H9 (cell line): ENCODE measurements around the gene RAD50. TPM values are rescaled to one million over a fixed set of nuclear protein-coding genes. Genes with fewer than 3 reads are reported as not detected.

Experiments used
- DNase-seq: peaks from one replicate; pipeline ENCODE4 v3.0.0-alpha.2; 2017
- H2AFZ ChIP-seq: one replicate; pipeline ENCODE4 v1.6.1; 2013; ENCODE audit warnings: mild to moderate bottlenecking, low read length, control low read depth, moderate library complexity
- H2AK5ac ChIP-seq: 2 replicates; pipeline ENCODE4 v1.6.1; 2013; ENCODE audit warnings: low read length, control low read depth, mixed read lengths; ENCODE audit not compliant: insufficient read length
- H2BK120ac ChIP-seq: one replicate; pipeline ENCODE4 v1.6.1; 2013; ENCODE audit warnings: low read depth, mild to moderate bottlenecking, low read length, control low read depth, inconsistent platforms; ENCODE audit not compliant: poor library complexity, severe bottlenecking
- H2BK12ac ChIP-seq: 2 replicates; pipeline ENCODE4 v1.6.1; 2013; ENCODE audit warnings: low read length, control low read depth, mixed read lengths, low read depth; ENCODE audit not compliant: insufficient read length
- H2BK15ac ChIP-seq: 2 replicates; pipeline ENCODE4 v1.6.1; 2013; ENCODE audit warnings: low read depth, low read length, control low read depth
- H2BK20ac ChIP-seq: one replicate; pipeline ENCODE4 v1.6.1; 2013; ENCODE audit warnings: low read depth, mild to moderate bottlenecking, low read length, control low read depth, inconsistent platforms; ENCODE audit not compliant: poor library complexity, severe bottlenecking
- H2BK5ac ChIP-seq: 2 replicates; pipeline ENCODE4 v1.6.1; 2013; ENCODE audit warnings: low read length, control low read depth, mixed read lengths; ENCODE audit not compliant: insufficient read length
- H3K14ac ChIP-seq: 2 replicates; pipeline ENCODE4 v1.6.1; 2013; ENCODE audit warnings: low read length, control low read depth; ENCODE audit not compliant: insufficient read depth
- H3K18ac ChIP-seq: 2 replicates; pipeline ENCODE4 v1.6.1; 2013; ENCODE audit warnings: low read depth, mild to moderate bottlenecking, mixed read lengths, low read length, control low read depth; ENCODE audit not compliant: insufficient read length
- H3K23ac ChIP-seq: 2 replicates; pipeline ENCODE4 v1.6.1; 2013; ENCODE audit warnings: low read length, control low read depth, mixed read lengths, low read depth; ENCODE audit not compliant: insufficient read length
- H3K23me2 ChIP-seq: 2 replicates; pipeline ENCODE4 v1.6.1; 2013; ENCODE audit warnings: low read depth, mild to moderate bottlenecking, mixed read lengths, low read length, control low read depth; ENCODE audit not compliant: insufficient read length, poor library complexity, severe bottlenecking
- H3K27ac ChIP-seq: 2 replicates; pipeline ENCODE4 v1.5.1; 2013; ENCODE audit warnings: low read length, control low read depth, mixed read lengths, low read depth; ENCODE audit not compliant: insufficient read length
- H3K27me3 ChIP-seq: 2 replicates; pipeline ENCODE4 v1.6.1; 2013; ENCODE audit warnings: low read length, control low read depth, inconsistent platforms; ENCODE audit not compliant: insufficient read depth
- H3K4ac ChIP-seq: 2 replicates; pipeline ENCODE4 v1.6.1; 2013; ENCODE audit warnings: low read depth, mild to moderate bottlenecking, control low read depth, inconsistent platforms, low read length, moderate library complexity
- H3K4me1 ChIP-seq: 2 replicates; pipeline ENCODE4 v1.6.1; 2013; ENCODE audit warnings: low read length, control low read depth, inconsistent platforms; ENCODE audit not compliant: insufficient read depth
- H3K4me2 ChIP-seq: 2 replicates; pipeline ENCODE4 v1.6.1; 2013; ENCODE audit warnings: low read length, control low read depth, mixed read lengths; ENCODE audit not compliant: insufficient read length, insufficient read depth
- H3K56ac ChIP-seq: 2 replicates; pipeline ENCODE4 v1.6.1; 2013; ENCODE audit warnings: low read depth, mild to moderate bottlenecking, mixed read lengths, low read length, control low read depth; ENCODE audit not compliant: insufficient read length
- H3K79me1 ChIP-seq: 2 replicates; pipeline ENCODE4 v1.6.1; 2013; ENCODE audit warnings: low read depth, mild to moderate bottlenecking, moderate library complexity, low read length, control low read depth, inconsistent platforms; ENCODE audit not compliant: insufficient read depth, poor library complexity, severe bottlenecking
- H3K79me2 ChIP-seq: 2 replicates; pipeline ENCODE4 v1.6.1; 2013; ENCODE audit warnings: low read length, control low read depth, inconsistent platforms; ENCODE audit not compliant: insufficient read depth
- H3K9ac ChIP-seq: 2 replicates; pipeline ENCODE4 v1.6.1; 2013; ENCODE audit warnings: low read length, control low read depth, mixed read lengths; ENCODE audit not compliant: insufficient read length; ENCODE audit errors: extremely low read depth
- H3K9me3 ChIP-seq: one replicate; pipeline ENCODE4 v1.6.1; 2013; ENCODE audit warnings: low read depth, low read length, inconsistent platforms; ENCODE audit not compliant: control insufficient read depth
- H3T11ph ChIP-seq: one replicate; pipeline ENCODE4 v1.6.1; 2013; ENCODE audit warnings: mild to moderate bottlenecking, low read length, control low read depth, inconsistent platforms
- H4K20me1 ChIP-seq: one replicate; pipeline ENCODE4 v1.6.1; 2013; ENCODE audit not compliant: control insufficient read depth, insufficient read length, insufficient read depth
- H4K5ac ChIP-seq: 2 replicates; pipeline ENCODE4 v1.6.1; 2013; ENCODE audit warnings: low read depth, mild to moderate bottlenecking, mixed read lengths, low read length, control low read depth; ENCODE audit not compliant: insufficient read length
- H4K8ac ChIP-seq: replicated peaks from 2 replicates; pipeline ENCODE4 v1.6.1; 2013; ENCODE audit warnings: low read length, control low read depth, mixed read lengths, low read depth; ENCODE audit not compliant: insufficient read length
- H4K91ac ChIP-seq: 2 replicates; pipeline ENCODE4 v1.6.1; 2013; ENCODE audit warnings: low read depth, mild to moderate bottlenecking, moderate library complexity, mixed read lengths, low read length, control low read depth; ENCODE audit not compliant: insufficient read length
- H3K27ac Mint-ChIP-seq, 3 experiments: 2 replicates in 2 of 3; 3 replicates in 1 of 3; pipeline ENCODE4 v1.8.0; 2020 to 2021; ENCODE audit warnings: mixed read lengths in 3 of 3, mild to moderate bottlenecking in 1 of 3, moderate library complexity in 1 of 3
- H3K27me3 Mint-ChIP-seq: 2 replicates; pipeline ENCODE4 v1.8.0; 2021; ENCODE audit warnings: low read depth, mild to moderate bottlenecking, moderate library complexity, mixed read lengths
- H3K36me3 Mint-ChIP-seq, 3 experiments: 2 replicates in 2 of 3; 3 replicates in 1 of 3; pipeline ENCODE4 v1.8.0; 2020 to 2021; ENCODE audit warnings: low read depth in 3 of 3, mixed read lengths in 3 of 3; ENCODE audit not compliant: insufficient read depth in 1 of 3
- H3K4me1 Mint-ChIP-seq, 2 experiments: 2 replicates each; pipeline ENCODE4 v1.8.0; 2020; ENCODE audit warnings: mixed read lengths in 2 of 2
- H3K4me3 Mint-ChIP-seq, 2 experiments: 2 replicates in 1 of 2; 3 replicates in 1 of 2; pipeline ENCODE4 v1.8.0; 2020 to 2021; ENCODE audit warnings: mild to moderate bottlenecking in 2 of 2, mixed read lengths in 2 of 2, moderate library complexity in 1 of 2
- H3K9me3 Mint-ChIP-seq, 2 experiments: 2 replicates in 1 of 2; 3 replicates in 1 of 2; pipeline ENCODE4 v1.8.0; 2020; ENCODE audit warnings: mild to moderate bottlenecking in 2 of 2, mixed read lengths in 2 of 2, moderate library complexity in 1 of 2
- CTCF ChIP-seq: fragments of 200-600 bp; sonication (generic); conservative IDR thresholded peaks from 3 replicates; pipeline ENCODE4 v1.8.0; 2021; ENCODE audit warnings: antibody characterized with exemption, mild to moderate bottlenecking
- WGBS: extraction: QIAGEN DNeasy Blood & Tissue Kit; methylation state at CpG from one replicate; pipeline ENCODE4 v1.1.7; 2013; ENCODE audit warnings: missing lambda C conversion rate, low lambda C conversion rate, mixed read lengths; ENCODE audit not compliant: insufficient read length; ENCODE audit errors: extremely low coverage; 5-methylcytosine and 5-hydroxymethylcytosine counted together
- total RNA-seq: library from RNA; stranded (reverse); gene quantifications from 2 replicates; pipeline ENCODE4 v1.2.1, GENCODE V29; 2021

RAD50 gene
- total RNA-seq, 1 experiment from 2014 or later: 46.1 TPM

DNA sequence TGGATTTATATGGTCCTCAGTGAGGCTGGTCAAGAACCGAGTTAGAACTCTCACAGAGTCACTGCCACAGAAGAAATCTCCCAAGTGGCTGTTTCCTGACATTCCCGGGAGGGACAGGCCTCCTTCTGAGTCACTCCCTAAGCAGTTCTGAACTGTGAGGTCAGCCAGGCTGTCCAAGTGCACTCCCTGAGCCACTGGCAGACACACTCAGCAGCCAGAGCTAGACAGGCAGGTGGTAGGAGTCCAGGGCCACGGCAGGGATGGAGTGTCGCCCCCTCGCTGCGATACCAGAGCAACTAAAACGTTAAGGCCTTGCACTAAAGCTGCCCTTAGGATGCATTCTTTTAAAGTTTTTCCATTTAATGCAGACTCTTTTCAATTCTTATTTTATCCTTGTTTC is 120.4 kb downstream of the RAD50 start:
- Histone ChIP-seq H2BK12ac (no peak overlapping the region), H3K56ac (no peak overlapping the region), H3K9me3 (no peaks in the 10 kb centered on the region), H4K20me1 (peaks cover 3% of the 10 kb centered on the region), H3K27me3 (no peaks in the 10 kb centered on the region), H3K14ac (no peak overlapping the region; the same call in 1 of the 2 replicates), H3K4ac (no peak overlapping the region), H3K4me1 (no peaks in the 10 kb centered on the region), H3K23me2 (no peaks in the 10 kb centered on the region), H3K9ac (no peak overlapping the region), H4K91ac (no peak overlapping the region), H3K27ac (no peak overlapping the region), H2BK120ac (no peak overlapping the region), H2BK20ac (no peak overlapping the region), H3K4me2 (no peak overlapping the region), H3K18ac (no peak overlapping the region), H3T11ph (no peak overlapping the region), H2AFZ (no peak overlapping the region), H2AK5ac (no peak overlapping the region), H3K79me2 (no peaks in the 10 kb centered on the region), H3K23ac (no peak overlapping the region), H4K5ac (no peak overlapping the region), H4K8ac (no peak overlapping the region), H3K79me1 (no peaks in the 10 kb centered on the region), H2BK15ac (no peak overlapping the region), H2BK5ac (no peak overlapping the region)
- Mint-ChIP-seq H3K27ac (no peak overlapping the region), H3K9me3 (no peaks in the 10 kb centered on the region), H3K4me1 (peaks cover 4 to 5% of the 10 kb centered on the region in 2 experiments; a peak in 1 of 4 replicates), H3K27me3 (no peaks in the 10 kb centered on the region; the same call in 1 of the 2 replicates), H3K4me3 (no peak overlapping the region), H3K36me3 (no peaks in the 10 kb centered on the region)
- DNase-seq: peak; percentile 59
- WGBS: no CpG with 5 or more reads among the region's 7 CpGs
- peak; percentile 57 for TF ChIP-seq CTCF
